ENCODE results near the gene TMEM18.

The TMEM18 gene

GRCh38 chr2:653645-654425 is 23.4 kb downstream of the TMEM18 start:
- Histone ChIP-seq H3K4me3 (ENCODE audit: low read length) (no peak overlapping the region), H3K36me3 (ENCODE audit: control insufficient read depth, insufficient read depth, low read length) (no peaks in the 10 kb centered on the region), H3K9me3 (ENCODE audit: control insufficient read depth, insufficient read depth, low read length) (no peaks in the 10 kb centered on the region), H3K27ac (ENCODE audit: low read length) (no peak overlapping the region), H3K27me3 (ENCODE audit: control insufficient read depth, insufficient read depth, low read length) (no peaks in the 10 kb centered on the region), H3K4me1 (ENCODE audit: control insufficient read depth, insufficient read depth, low read length) (no peaks in the 10 kb centered on the region)
- no peak for DNase-seq (ENCODE audit: low read depth, low spot score)
- WGBS (ENCODE audit: insufficient coverage, insufficient read length): no CpG with 5 or more reads among the region's 17 CpGs

- no peaks in the 10 kb centered on the region for H3K36me3 ChIP-seq (ENCODE audit: control insufficient read depth, insufficient read depth, low read length)
- no peaks in the 10 kb centered on the region for H3K27me3 ChIP-seq (ENCODE audit: control insufficient read depth, insufficient read depth, low read length)
- H3K4me3 ChIP-seq (ENCODE audit: low read length): no peak overlapping the region
- no peaks in the 10 kb centered on the region for H3K9me3 ChIP-seq (ENCODE audit: control insufficient read depth, insufficient read depth, low read length)
- no peak for DNase-seq (ENCODE audit: low read depth, low spot score)
- H3K27ac ChIP-seq (ENCODE audit: low read length): no peak overlapping the region
- no peaks in the 10 kb centered on the region for H3K4me1 ChIP-seq (ENCODE audit: control insufficient read depth, insufficient read depth, low read length)
- no CpG with 5 or more reads among the region's 6 CpGs for WGBS (ENCODE audit: insufficient coverage, insufficient read length)
These were observed 24.2 kb downstream of the TMEM18 start for GRCh38 chr2:652881-653480.

- Histone ChIP-seq H3K9me3 (ENCODE audit: control insufficient read depth, insufficient read depth, low read length) (no peaks in the 10 kb centered on the region), H3K4me1 (ENCODE audit: control insufficient read depth, insufficient read depth, low read length) (no peaks in the 10 kb centered on the region), H3K36me3 (ENCODE audit: control insufficient read depth, insufficient read depth, low read length) (no peaks in the 10 kb centered on the region), H3K27me3 (ENCODE audit: control insufficient read depth, insufficient read depth, low read length) (no peaks in the 10 kb centered on the region), H3K27ac (ENCODE audit: low read length) (no peak overlapping the region), H3K4me3 (ENCODE audit: low read length) (no peak overlapping the region)
- no peak for DNase-seq (ENCODE audit: low read depth, low spot score)
- WGBS (ENCODE audit: insufficient coverage, insufficient read length): no CpG with 5 or more reads among the region's 14 CpGs
These were observed 25.2 kb downstream of the TMEM18 start for GRCh38 chr2:651951-652373.

GRCh38 chr2:650343-651310 is 26.6 kb downstream of the TMEM18 start:
- H3K36me3 ChIP-seq (ENCODE audit: control insufficient read depth, insufficient read depth, low read length): no peaks in the 10 kb centered on the region
- no peaks in the 10 kb centered on the region for H3K9me3 ChIP-seq (ENCODE audit: control insufficient read depth, insufficient read depth, low read length)
- H3K27me3 ChIP-seq (ENCODE audit: control insufficient read depth, insufficient read depth, low read length): no peaks in the 10 kb centered on the region
- H3K27ac ChIP-seq (ENCODE audit: low read length): no peak overlapping the region
- no CpG with 5 or more reads among the region's 25 CpGs for WGBS (ENCODE audit: insufficient coverage, insufficient read length)
- DNase-seq (ENCODE audit: low read depth, low spot score): no peak
- no peaks in the 10 kb centered on the region for H3K4me1 ChIP-seq (ENCODE audit: control insufficient read depth, insufficient read depth, low read length)
- no peak overlapping the region; the same call in 1 of the 2 replicates for H3K4me3 ChIP-seq (ENCODE audit: low read length)

GRCh38 chr2:649426-650342 is 27.5 kb downstream of the TMEM18 start:
- Histone ChIP-seq H3K36me3 (ENCODE audit: control insufficient read depth, insufficient read depth, low read length) (no peaks in the 10 kb centered on the region), H3K4me1 (ENCODE audit: control insufficient read depth, insufficient read depth, low read length) (no peaks in the 10 kb centered on the region), H3K27me3 (ENCODE audit: control insufficient read depth, insufficient read depth, low read length) (no peaks in the 10 kb centered on the region), H3K9me3 (ENCODE audit: control insufficient read depth, insufficient read depth, low read length) (no peaks in the 10 kb centered on the region), H3K4me3 (ENCODE audit: low read length) (no peak overlapping the region; the same call in 1 of the 2 replicates), H3K27ac (ENCODE audit: low read length) (no peak overlapping the region)
- WGBS (ENCODE audit: insufficient coverage, insufficient read length): no CpG with 5 or more reads among the region's 20 CpGs
- no peak for DNase-seq (ENCODE audit: low read depth, low spot score)

- H3K4me3 ChIP-seq (ENCODE audit: low read length): no peak overlapping the region
- no CpG with 5 or more reads among the region's 26 CpGs for WGBS (ENCODE audit: insufficient coverage, insufficient read length)
- no peaks in the 10 kb centered on the region for H3K36me3 ChIP-seq (ENCODE audit: control insufficient read depth, insufficient read depth, low read length)
- no peaks in the 10 kb centered on the region for H3K9me3 ChIP-seq (ENCODE audit: control insufficient read depth, insufficient read depth, low read length)
- H3K4me1 ChIP-seq (ENCODE audit: control insufficient read depth, insufficient read depth, low read length): no peaks in the 10 kb centered on the region
- H3K27ac ChIP-seq (ENCODE audit: low read length): no peak overlapping the region
- H3K27me3 ChIP-seq (ENCODE audit: control insufficient read depth, insufficient read depth, low read length): no peaks in the 10 kb centered on the region
- DNase-seq (ENCODE audit: low read depth, low spot score): no peak
These were observed 28.5 kb downstream of the TMEM18 start for GRCh38 chr2:648476-649424.

GRCh38 chr2:647691-648231 is 29.4 kb downstream of the TMEM18 start:
- Histone ChIP-seq H3K36me3 (ENCODE audit: control insufficient read depth, insufficient read depth, low read length) (no peaks in the 10 kb centered on the region), H3K27ac (ENCODE audit: low read length) (no peak overlapping the region), H3K4me3 (ENCODE audit: low read length) (no peak overlapping the region), H3K4me1 (ENCODE audit: control insufficient read depth, insufficient read depth, low read length) (no peaks in the 10 kb centered on the region), H3K27me3 (ENCODE audit: control insufficient read depth, insufficient read depth, low read length) (no peaks in the 10 kb centered on the region), H3K9me3 (ENCODE audit: control insufficient read depth, insufficient read depth, low read length) (no peaks in the 10 kb centered on the region)
- WGBS (ENCODE audit: insufficient coverage, insufficient read length): no CpG with 5 or more reads among the region's 16 CpGs
- no peak for DNase-seq (ENCODE audit: low read depth, low spot score)

GRCh38 chr2:647003-647560 is 30.1 kb downstream of the TMEM18 start:
- H3K27ac ChIP-seq (ENCODE audit: low read length): no peak overlapping the region
- H3K36me3 ChIP-seq (ENCODE audit: control insufficient read depth, insufficient read depth, low read length): no peaks in the 10 kb centered on the region
- H3K4me3 ChIP-seq (ENCODE audit: low read length): no peak overlapping the region
- DNase-seq (ENCODE audit: low read depth, low spot score): no peak
- no peaks in the 10 kb centered on the region for H3K4me1 ChIP-seq (ENCODE audit: control insufficient read depth, insufficient read depth, low read length)
- no CpG with 5 or more reads among the region's 10 CpGs for WGBS (ENCODE audit: insufficient coverage, insufficient read length)
- H3K27me3 ChIP-seq (ENCODE audit: control insufficient read depth, insufficient read depth, low read length): no peaks in the 10 kb centered on the region
- H3K9me3 ChIP-seq (ENCODE audit: control insufficient read depth, insufficient read depth, low read length): no peaks in the 10 kb centered on the region

- no CpG with 5 or more reads among the region's 5 CpGs for WGBS (ENCODE audit: insufficient coverage, insufficient read length)
- Histone ChIP-seq H3K4me1 (ENCODE audit: control insufficient read depth, insufficient read depth, low read length) (no peaks in the 10 kb centered on the region), H3K9me3 (ENCODE audit: control insufficient read depth, insufficient read depth, low read length) (no peaks in the 10 kb centered on the region), H3K4me3 (ENCODE audit: low read length) (no peak overlapping the region), H3K27me3 (ENCODE audit: control insufficient read depth, insufficient read depth, low read length) (no peaks in the 10 kb centered on the region), H3K27ac (ENCODE audit: low read length) (no peak overlapping the region), H3K36me3 (ENCODE audit: control insufficient read depth, insufficient read depth, low read length) (no peaks in the 10 kb centered on the region)
- no peak for DNase-seq (ENCODE audit: low read depth, low spot score)
These were observed 32.3 kb downstream of the TMEM18 start for GRCh38 chr2:644871-645270.

All from iPS DF 6.9 (cell line).